Loucy (cell line): ENCODE results near the gene ST8SIA1.

Experiments
- H2AFZ ChIP-seq: fragments of 200-600 bp; sonication (generic); 2 replicates; pipeline ENCODE4 v1.6.0; 2016; ENCODE audit warnings: antibody characterized with exemption, mild to moderate bottlenecking, low read length, moderate library complexity
- H3F3A ChIP-seq: fragments of 200-600 bp; 2 replicates; pipeline ENCODE4 v1.6.0; 2016; ENCODE audit warnings: antibody characterized with exemption, low read depth, mild to moderate bottlenecking
- H3K27me3 ChIP-seq: fragments of 200-600 bp; sonication (generic); 2 replicates; pipeline ENCODE4 v1.6.1; 2014; ENCODE audit warnings: low read length, mild to moderate bottlenecking; ENCODE audit not compliant: insufficient read depth, poor library complexity, severe bottlenecking
- H3K36me3 ChIP-seq: fragments of 200-600 bp; sonication (generic); 2 replicates; pipeline ENCODE4 v1.6.1; 2016; ENCODE audit warnings: low read length; ENCODE audit not compliant: insufficient read depth
- H3K4me1 ChIP-seq: fragments of 200-600 bp; sonication (generic); 2 replicates; pipeline ENCODE4 v1.5.1; 2014; ENCODE audit warnings: low read length, mild to moderate bottlenecking; ENCODE audit not compliant: insufficient read depth, poor library complexity, severe bottlenecking
- H3K4me2 ChIP-seq: fragments of 200-600 bp; sonication (generic); 2 replicates; pipeline ENCODE4 v1.6.0; 2014; ENCODE audit warnings: antibody characterized with exemption, low read length, low read depth, mild to moderate bottlenecking; ENCODE audit not compliant: poor library complexity, severe bottlenecking
- H3K4me3 ChIP-seq: fragments of 200-600 bp; sonication (generic); 2 replicates; pipeline ENCODE4 v1.5.1; 2014; ENCODE audit warnings: low read length, mild to moderate bottlenecking, mixed read lengths; ENCODE audit not compliant: poor library complexity, severe bottlenecking
- H3K79me2 ChIP-seq: fragments of 200-600 bp; sonication (generic); 2 replicates; pipeline ENCODE4 v1.6.1; 2014; ENCODE audit warnings: low read length; ENCODE audit not compliant: insufficient read depth
- H3K9ac ChIP-seq: fragments of 200-600 bp; sonication (generic); 2 replicates; pipeline ENCODE4 v1.6.0; 2014; ENCODE audit warnings: mild to moderate bottlenecking, low read depth, low read length, moderate library complexity; ENCODE audit not compliant: poor library complexity, severe bottlenecking
- H3K9me2 ChIP-seq: fragments of 200-600 bp; sonication (generic); replicated peaks from 2 replicates; pipeline ENCODE4 v1.6.1; 2016; ENCODE audit warnings: low read depth, low read length, mixed read lengths
- H3K9me3 ChIP-seq: fragments of 200-600 bp; sonication (generic); 2 replicates; pipeline ENCODE4 v1.6.1; 2014; ENCODE audit warnings: mild to moderate bottlenecking, antibody characterized with exemption, low read length, low read depth; ENCODE audit not compliant: insufficient read depth
- H4K20me1 ChIP-seq: fragments of 200-600 bp; sonication (generic); 2 replicates; pipeline ENCODE4 v1.6.0; 2014; ENCODE audit warnings: antibody characterized with exemption, low read length, mild to moderate bottlenecking; ENCODE audit not compliant: insufficient read depth, poor library complexity, severe bottlenecking
- EZH2phosphoT487 ChIP-seq: fragments of 200-600 bp; IDR thresholded peaks from 2 replicates; pipeline ENCODE4 v1.6.1; 2018; ENCODE audit warnings: antibody characterized with exemption, mild to moderate bottlenecking, moderate library complexity, borderline replicate concordance
- TF ChIP-seq, protein P1 (sequence below): fragments of 200-600 bp; sonication (generic); conservative IDR thresholded peaks from 2 replicates; pipeline ENCODE4 v1.5.1; 2014; ENCODE audit warnings: mild to moderate bottlenecking, antibody characterized with exemption, low read length

Gene ST8SIA1

DNA sequence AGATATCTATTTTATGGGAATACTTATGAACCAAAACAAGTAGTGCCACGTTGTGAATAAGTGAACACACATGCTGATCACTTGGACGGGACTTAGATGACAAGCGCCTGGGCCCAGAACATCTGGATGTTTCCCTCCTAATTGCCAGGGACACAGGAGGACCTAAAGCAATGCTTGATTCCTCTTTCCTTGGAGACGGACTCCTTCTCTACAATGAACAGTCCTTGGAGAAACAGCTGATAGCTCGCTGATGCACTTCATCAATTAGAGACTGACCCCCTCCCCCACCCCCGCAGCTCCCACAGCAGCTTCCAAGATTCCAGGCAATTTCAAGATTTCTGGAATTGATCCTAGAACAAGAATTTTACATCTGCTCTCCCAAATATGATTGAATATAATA lies 86.4 kb downstream of the ST8SIA1 start:
- no peaks in the 10 kb centered on the region for H4K20me1 ChIP-seq
- peaks cover 20% of the 10 kb centered on the region for H3K27me3 ChIP-seq
- H3K4me1 ChIP-seq: peaks cover 13% of the 10 kb centered on the region
- H3K4me2 ChIP-seq: no peak overlapping the region
- no peaks in the 10 kb centered on the region for H3F3A ChIP-seq
- no peaks in the 10 kb centered on the region for H3K79me2 ChIP-seq
- no peaks in the 10 kb centered on the region for H3K9me3 ChIP-seq
- no peak overlapping the region for H3K4me3 ChIP-seq
- H2AFZ ChIP-seq: no peak overlapping the region
- no peaks in the 10 kb centered on the region for H3K9me2 ChIP-seq
- TF ChIP-seq, protein P1, sequence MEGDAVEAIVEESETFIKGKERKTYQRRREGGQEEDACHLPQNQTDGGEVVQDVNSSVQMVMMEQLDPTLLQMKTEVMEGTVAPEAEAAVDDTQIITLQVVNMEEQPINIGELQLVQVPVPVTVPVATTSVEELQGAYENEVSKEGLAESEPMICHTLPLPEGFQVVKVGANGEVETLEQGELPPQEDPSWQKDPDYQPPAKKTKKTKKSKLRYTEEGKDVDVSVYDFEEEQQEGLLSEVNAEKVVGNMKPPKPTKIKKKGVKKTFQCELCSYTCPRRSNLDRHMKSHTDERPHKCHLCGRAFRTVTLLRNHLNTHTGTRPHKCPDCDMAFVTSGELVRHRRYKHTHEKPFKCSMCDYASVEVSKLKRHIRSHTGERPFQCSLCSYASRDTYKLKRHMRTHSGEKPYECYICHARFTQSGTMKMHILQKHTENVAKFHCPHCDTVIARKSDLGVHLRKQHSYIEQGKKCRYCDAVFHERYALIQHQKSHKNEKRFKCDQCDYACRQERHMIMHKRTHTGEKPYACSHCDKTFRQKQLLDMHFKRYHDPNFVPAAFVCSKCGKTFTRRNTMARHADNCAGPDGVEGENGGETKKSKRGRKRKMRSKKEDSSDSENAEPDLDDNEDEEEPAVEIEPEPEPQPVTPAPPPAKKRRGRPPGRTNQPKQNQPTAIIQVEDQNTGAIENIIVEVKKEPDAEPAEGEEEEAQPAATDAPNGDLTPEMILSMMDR: no peak
- TF ChIP-seq EZH2phosphoT487: no peak
- H3K9ac ChIP-seq: no peak overlapping the region
- H3K36me3 ChIP-seq: no peaks in the 10 kb centered on the region

DNA sequence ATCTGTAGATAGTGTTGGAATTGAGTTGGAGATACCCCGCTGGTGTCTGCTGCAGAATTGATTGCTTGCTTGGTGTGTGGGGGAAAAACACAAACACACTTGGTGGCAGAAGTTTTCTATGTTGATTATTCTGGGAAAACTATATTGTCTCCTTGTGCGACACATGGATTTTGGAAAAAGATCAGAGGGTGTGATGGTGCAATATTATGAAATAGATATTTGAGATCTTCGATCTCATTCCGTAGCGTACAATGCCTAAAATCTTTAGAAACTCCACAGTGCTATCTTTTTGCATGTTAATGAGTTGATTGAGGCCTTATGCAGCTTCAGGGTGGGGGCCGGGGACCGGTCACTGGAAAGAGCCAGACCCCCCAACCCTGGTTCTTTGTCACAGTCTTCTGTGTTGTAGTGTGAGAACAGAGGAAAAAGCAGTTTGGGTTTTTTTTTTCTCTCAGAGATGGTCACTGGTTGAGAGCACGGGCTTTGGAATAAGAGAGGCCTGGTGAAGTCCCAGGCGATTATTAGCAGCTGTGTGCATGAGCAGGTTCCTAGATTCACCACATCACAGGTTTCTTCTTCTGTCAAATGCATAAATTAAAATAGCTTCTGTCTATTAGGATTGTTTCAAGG lies 88.2 kb downstream of the ST8SIA1 start:
- peaks cover 9% of the 10 kb centered on the region for H3K27me3 ChIP-seq
- H3K4me1 ChIP-seq: peaks cover 10% of the 10 kb centered on the region
- H3K9me2 ChIP-seq: no peaks in the 10 kb centered on the region
- H3K79me2 ChIP-seq: no peaks in the 10 kb centered on the region
- H3F3A ChIP-seq: no peaks in the 10 kb centered on the region
- H3K36me3 ChIP-seq: no peaks in the 10 kb centered on the region
- H3K4me2 ChIP-seq: no peak overlapping the region
- no peak overlapping the region for H3K9ac ChIP-seq
- H2AFZ ChIP-seq: no peak overlapping the region
- no peaks in the 10 kb centered on the region for H4K20me1 ChIP-seq
- H3K9me3 ChIP-seq: no peaks in the 10 kb centered on the region
- H3K4me3 ChIP-seq: no peak overlapping the region
- no peak for TF ChIP-seq EZH2phosphoT487
- TF ChIP-seq, protein P1: no peak

GRCh38 chr12:22242726-22243125 lies 91.8 kb downstream of the ST8SIA1 start:
- H2AFZ ChIP-seq: no peak overlapping the region
- no peaks in the 10 kb centered on the region for H3F3A ChIP-seq
- H3K9ac ChIP-seq: no peak overlapping the region
- H3K9me2 ChIP-seq: no peaks in the 10 kb centered on the region
- H3K36me3 ChIP-seq: no peaks in the 10 kb centered on the region
- no peaks in the 10 kb centered on the region for H3K9me3 ChIP-seq
- TF ChIP-seq, protein P1: no peak
- no peak for TF ChIP-seq EZH2phosphoT487
- H3K4me3 ChIP-seq: no peak overlapping the region
- H3K27me3 ChIP-seq: peaks cover 9% of the 10 kb centered on the region
- no peaks in the 10 kb centered on the region for H3K79me2 ChIP-seq
- no peaks in the 10 kb centered on the region for H4K20me1 ChIP-seq
- H3K4me1 ChIP-seq: no peaks in the 10 kb centered on the region
- H3K4me2 ChIP-seq: no peak overlapping the region
